ENCODE measurements around the gene MSANTD7.

- TF ChIP-seq CTCF (IDR thresholded peaks at IDR 0.05; ENCODE audit: low read depth, low read length, poor library complexity, severe bottlenecking) (no peak), EZH2phosphoT487 (IDR thresholded peaks at IDR 0.05; ENCODE audit: borderline replicate concordance, low read length) (no peak)
Measured at GRCh38 chr10:14855453-14855852, 17.3 kb downstream of the MSANTD7 start.
